Measurements from ENCODE around the gene FAM53A.
"Not testable (repeated sequence)": the region's sequence is repeated elsewhere in the genome, so short reads cannot be mapped to it uniquely, and the experiment has no call there.

Gene FAM53A

GRCh38 chr4:1717129-1718094, 33.3 kb upstream of the FAM53A start:
- DNase-seq (ENCODE audit: low read depth in 4 of 4, low spot score in 1 of 4) = no peak

- no peak for DNase-seq (ENCODE audit: low read depth in 4 of 4, low spot score in 1 of 4)
Measured at GRCh38 chr4:1716065-1716945, 32.2 kb upstream of the FAM53A start.

- no peak for DNase-seq (ENCODE audit: low read depth in 4 of 4, low spot score in 1 of 4)
Measured at GRCh38 chr4:1715002-1715758, 31.1 kb upstream of the FAM53A start.

- DNase-seq (ENCODE audit: low read depth in 4 of 4, low spot score in 1 of 4) = no peak
Measured at GRCh38 chr4:1714303-1715001, 30.3 kb upstream of the FAM53A start.

GRCh38 chr4:1713003-1713851, 29.1 kb upstream of the FAM53A start:
- DNase-seq (ENCODE audit: low read depth in 4 of 4, low spot score in 1 of 4) = no peak

- DNase-seq (ENCODE audit: low read depth in 4 of 4, low spot score in 1 of 4) = peak; percentile 94 to 99 (median 98)
Measured at GRCh38 chr4:1712216-1713002, 28.3 kb upstream of the FAM53A start, which contains the start of gene SLBP. SLBP (minus strand) TSS chr4:1712319; CDS start chr4:1712188, 131 bp downstream.

- DNase-seq (ENCODE audit: low read depth in 4 of 4, low spot score in 1 of 4) = peak in 2 of 4 experiments; percentile 24 to 38
Measured at GRCh38 chr4:1711571-1712215, 27.6 kb upstream of the FAM53A start.

GRCh38 chr4:1711055-1711570, 27.0 kb upstream of the FAM53A start:
- DNase-seq (ENCODE audit: low read depth in 4 of 4, low spot score in 1 of 4) = no peak

- DNase-seq (ENCODE audit: low read depth in 4 of 4, low spot score in 1 of 4) = no peak
Measured at GRCh38 chr4:1708581-1708980, 24.5 kb upstream of the FAM53A start.

- DNase-seq (ENCODE audit: low read depth in 4 of 4, low spot score in 1 of 4) = no peak
Measured at GRCh38 chr4:1706358-1706757, 22.2 kb upstream of the FAM53A start.

GRCh38 chr4:1705732-1706131, 21.6 kb upstream of the FAM53A start:
- DNase-seq (ENCODE audit: low read depth in 4 of 4, low spot score in 1 of 4) = no peak

- DNase-seq (ENCODE audit: low read depth in 4 of 4, low spot score in 1 of 4) = no peak
Measured at GRCh38 chr4:1703867-1704266, 19.8 kb upstream of the FAM53A start.

GRCh38 chr4:1701671-1702070, 17.6 kb upstream of the FAM53A start:
- not testable (repeated sequence) for DNase-seq (ENCODE audit: low read depth in 4 of 4, low spot score in 1 of 4)

GRCh38 chr4:1695913-1696312, 11.8 kb upstream of the FAM53A start:
- no peak for DNase-seq (ENCODE audit: low read depth in 4 of 4, low spot score in 1 of 4)

- peak; percentile 42 to 58 (median 53) for DNase-seq (ENCODE audit: low read depth in 4 of 4, low spot score in 1 of 4)
Measured at GRCh38 chr4:1693131-1693896, 9.2 kb upstream of the FAM53A start.

GRCh38 chr4:1691737-1692373, 7.7 kb upstream of the FAM53A start:
- DNase-seq (ENCODE audit: low read depth in 4 of 4, low spot score in 1 of 4) = no peak

- DNase-seq (ENCODE audit: low read depth in 4 of 4, low spot score in 1 of 4) = no peak
Measured at GRCh38 chr4:1690698-1691097, 6.6 kb upstream of the FAM53A start.

Measured in stimulated activated CD4-positive, alpha-beta T cell treated with anti-CD3 and anti-CD28 coated beads, Interleukin-1b, Interleukin-23, amount 100 ng/mL, for 24 hours (primary cell).